Stimulated activated CD8-positive, alpha-beta memory T cell treated with anti-CD3 and anti-CD28 coated beads, Interleukin-15, amount 100 ng/mL, for 24 hours (primary cell): ENCODE results near the gene HES2.
"Not testable (repeated sequence)": the region's sequence is repeated elsewhere in the genome, so short reads cannot be mapped to it uniquely, and the experiment has no call there.

Experiments used
- DNase-seq: peaks from one replicate; pipeline ENCODE4 v3.0.0-alpha.2; 2020; ENCODE audit warnings: low read depth

The HES2 gene

GRCh38 chr1:6417961-6418667 is 1.6 kb downstream of the HES2 start:
- DNase-seq = no peak

- no peak for DNase-seq
These were observed 2.8 kb downstream of the HES2 start for GRCh38 chr1:6416906-6417305.

GRCh38 chr1:6416295-6416656 is 3.4 kb downstream of the HES2 start:
- no peak for DNase-seq

- no peak for DNase-seq
These were observed 4.7 kb downstream of the HES2 start for GRCh38 chr1:6414881-6415626.

GRCh38 chr1:6414443-6414844 is 5.3 kb downstream of the HES2 start:
- no peak for DNase-seq

- DNase-seq = no peak
These were observed 6.8 kb downstream of the HES2 start for GRCh38 chr1:6412896-6413295.

- DNase-seq = no peak
These were observed 9.3 kb downstream of the HES2 start for GRCh38 chr1:6410248-6410893.

GRCh38 chr1:6409733-6410132 is 10.0 kb downstream of the HES2 start:
- DNase-seq = no peak

GRCh38 chr1:6409053-6409452 is 10.7 kb downstream of the HES2 start:
- no peak for DNase-seq

GRCh38 chr1:6408023-6408422 is 11.7 kb downstream of the HES2 start:
- DNase-seq = no peak

- no peak for DNase-seq
These were observed 18.0 kb downstream of the HES2 start for GRCh38 chr1:6401673-6402072.

GRCh38 chr1:6399294-6399693 is 20.4 kb downstream of the HES2 start:
- DNase-seq = no peak

GRCh38 chr1:6397844-6398441 is 21.8 kb downstream of the HES2 start:
- DNase-seq = no peak

GRCh38 chr1:6396998-6397397 is 22.7 kb downstream of the HES2 start:
- no peak for DNase-seq

GRCh38 chr1:6395781-6396244 is 23.9 kb downstream of the HES2 start:
- DNase-seq = not testable (repeated sequence)

GRCh38 chr1:6395130-6395529 is 24.6 kb downstream of the HES2 start:
- not testable (repeated sequence) for DNase-seq

- peak; percentile 82 for DNase-seq
These were observed 26.1 kb downstream of the HES2 start, which contains the start of gene ACOT7 for GRCh38 chr1:6393400-6394187. Gene ACOT7, minus strand, starts transcription at chr1:6393767. Its CDS starts 368 bp downstream, at chr1:6393399.

GRCh38 chr1:6392809-6393399 is 26.8 kb downstream of the HES2 start:
- no peak for DNase-seq

GRCh38 chr1:6391951-6392808 is 27.5 kb downstream of the HES2 start:
- no peak for DNase-seq

- DNase-seq = no peak
These were observed 29.7 kb downstream of the HES2 start for GRCh38 chr1:6389971-6390370.
